GM20000 (cell line): ENCODE data around the gene TMEM190.

Source experiments
- DNase-seq: peaks from one replicate; pipeline ENCODE4 v3.0.0; 2012; ENCODE audit warnings: low spot score
- CTCF ChIP-seq: IDR thresholded peaks from 2 replicates; pipeline ENCODE4 v1.5.1; 2012; ENCODE audit warnings: mild to moderate bottlenecking, control low read depth; ENCODE audit errors: extremely low read depth, missing control alignments

The TMEM190 gene

GRCh38 chr19:55346725-55347441, 29.7 kb upstream of the TMEM190 start:
- DNase-seq = no peak
- no peak for TF ChIP-seq CTCF

GRCh38 chr19:55347442-55348009, 29.1 kb upstream of the TMEM190 start:
- no peak for DNase-seq

GRCh38 chr19:55348317-55349034, 28.1 kb upstream of the TMEM190 start:
- DNase-seq = no peak
- TF ChIP-seq CTCF = no peak

More at GRCh38 chr19:55347442-55348009, 29.1 kb upstream of the TMEM190 start:
- no peak for TF ChIP-seq CTCF

GRCh38 chr19:55350620-55351315, 25.9 kb upstream of the TMEM190 start:
- no peak for DNase-seq
- TF ChIP-seq CTCF = no peak

GRCh38 chr19:55352040-55352439, 24.6 kb upstream of the TMEM190 start:
- DNase-seq = no peak
- no peak for TF ChIP-seq CTCF

GRCh38 chr19:55352549-55353145, 24.0 kb upstream of the TMEM190 start:
- no peak for TF ChIP-seq CTCF
- DNase-seq = no peak

- DNase-seq = no peak
- no peak for TF ChIP-seq CTCF
Measured at GRCh38 chr19:55353356-55353802, 23.2 kb upstream of the TMEM190 start.
